MM.1S (cell line): ENCODE data around the gene PCK1.

Source experiments
- DNase-seq: peaks from one replicate; pipeline ENCODE4 v3.0.0-alpha.2; 2015
- H2AFZ ChIP-seq: fragments of 300-600 bp; sonication (generic); 2 replicates; pipeline ENCODE4 v1.6.0; 2016; ENCODE audit warnings: antibody characterized with exemption, low read length
- H3F3A ChIP-seq: fragments of 300-600 bp; sonication (generic); 2 replicates; pipeline ENCODE4 v1.6.1; 2016; ENCODE audit warnings: mild to moderate bottlenecking, antibody characterized with exemption, low read length, moderate library complexity, mixed read lengths; ENCODE audit not compliant: insufficient read depth
- H3K27ac ChIP-seq: fragments of 300-600 bp; sonication (generic); 2 replicates; pipeline ENCODE4 v1.5.1; 2016; ENCODE audit warnings: mild to moderate bottlenecking, low read length
- H3K27me3 ChIP-seq: fragments of 300-600 bp; sonication (generic); replicated peaks from 2 replicates; pipeline ENCODE4 v1.6.0; 2016; ENCODE audit warnings: low read length; ENCODE audit not compliant: insufficient read depth
- H3K36me3 ChIP-seq: fragments of 300-600 bp; sonication (generic); replicated peaks from 2 replicates; pipeline ENCODE4 v1.6.1; 2016; ENCODE audit warnings: mild to moderate bottlenecking, low read length, mixed read lengths; ENCODE audit not compliant: insufficient read depth
- H3K4me1 ChIP-seq: fragments of 300-600 bp; sonication (generic); 2 replicates; pipeline ENCODE4 v1.6.1; 2016; ENCODE audit warnings: low read length, mixed read lengths
- H3K4me2 ChIP-seq: fragments of 300-600 bp; sonication (generic); 2 replicates; pipeline ENCODE4 v1.6.0; 2016; ENCODE audit warnings: low read depth, low read length
- H3K4me3 ChIP-seq: fragments of 300-600 bp; sonication (generic); 2 replicates; pipeline ENCODE4 v1.5.1; 2016; ENCODE audit warnings: low read length, mixed read lengths
- H3K79me2 ChIP-seq: fragments of 300-600 bp; sonication (generic); 2 replicates; pipeline ENCODE4 v1.6.1; 2016; ENCODE audit warnings: mixed run types, low read length, mixed read lengths
- H3K9ac ChIP-seq: fragments of 300-600 bp; sonication (generic); 2 replicates; pipeline ENCODE4 v1.6.1; 2016; ENCODE audit warnings: low read length, mixed read lengths
- H3K9me2 ChIP-seq: fragments of 300-600 bp; sonication (generic); replicated peaks from 2 replicates; pipeline ENCODE4 v1.6.1; 2016; ENCODE audit warnings: mild to moderate bottlenecking, low read length, mixed read lengths; ENCODE audit not compliant: insufficient read depth
- H3K9me3 ChIP-seq: fragments of 300-600 bp; sonication (generic); replicated peaks from 2 replicates; pipeline ENCODE4 v1.6.1; 2016; ENCODE audit warnings: mild to moderate bottlenecking, low read length, mixed read lengths; ENCODE audit not compliant: insufficient read depth
- H4K20me1 ChIP-seq: fragments of 300-600 bp; sonication (generic); 2 replicates; pipeline ENCODE4 v1.6.1; 2016; ENCODE audit warnings: mild to moderate bottlenecking, low read length, moderate library complexity, mixed read lengths; ENCODE audit not compliant: insufficient read depth
- CTCF ChIP-seq: fragments of 300-600 bp; sonication (generic); IDR thresholded peaks from 2 replicates; pipeline ENCODE4 v1.5.1; 2016; ENCODE audit warnings: antibody characterized with exemption, low read length, mixed read lengths
- EZH2 ChIP-seq: fragments of 300-600 bp; sonication (generic); optimal IDR thresholded peaks from 2 replicates; pipeline ENCODE3; 2017; ENCODE audit warnings: low read depth, mild to moderate bottlenecking, antibody characterized with exemption, low read length, mixed read lengths
- EZH2phosphoT487 ChIP-seq: fragments of 300-600 bp; sonication (generic); IDR thresholded peaks from 2 replicates; pipeline ENCODE4 v1.6.1; 2018; ENCODE audit warnings: antibody characterized with exemption, low read length

Gene PCK1

GRCh38 chr20:57586943-57587277, 26.0 kb downstream of the PCK1 start:
- H2AFZ ChIP-seq = no peak overlapping the region
- H3K9me2 ChIP-seq = no peaks in the 10 kb centered on the region
- H3K4me2 ChIP-seq = no peak overlapping the region
- H3K27me3 ChIP-seq = peaks cover 98% of the 10 kb centered on the region
- H3K4me3 ChIP-seq = no peak overlapping the region
- H3K9me3 ChIP-seq = no peaks in the 10 kb centered on the region
- H4K20me1 ChIP-seq = no peaks in the 10 kb centered on the region; the same call in 1 of the 2 replicates
- H3K27ac ChIP-seq = no peak overlapping the region
- no peaks in the 10 kb centered on the region for H3K36me3 ChIP-seq
- no peak for TF ChIP-seq EZH2
- no peak for TF ChIP-seq CTCF
- no peak for TF ChIP-seq EZH2phosphoT487
- H3F3A ChIP-seq = no peaks in the 10 kb centered on the region
- H3K9ac ChIP-seq = no peak overlapping the region
- H3K79me2 ChIP-seq = no peaks in the 10 kb centered on the region
- H3K4me1 ChIP-seq = no peaks in the 10 kb centered on the region
- DNase-seq = no peak

- no peak overlapping the region for H2AFZ ChIP-seq
- H3K9ac ChIP-seq = no peak overlapping the region
- H3K4me3 ChIP-seq = no peak overlapping the region
- TF ChIP-seq EZH2 (no peak), EZH2phosphoT487 (no peak), CTCF (no peak)
- no peaks in the 10 kb centered on the region; the same call in 1 of the 2 replicates for H4K20me1 ChIP-seq
- H3K79me2 ChIP-seq = no peaks in the 10 kb centered on the region
- no peaks in the 10 kb centered on the region for H3F3A ChIP-seq
- no peak for DNase-seq
- no peaks in the 10 kb centered on the region for H3K9me2 ChIP-seq
- H3K27ac ChIP-seq = no peak overlapping the region
- no peaks in the 10 kb centered on the region for H3K4me1 ChIP-seq
- no peaks in the 10 kb centered on the region for H3K9me3 ChIP-seq
- H3K27me3 ChIP-seq = peaks cover 98% of the 10 kb centered on the region
- no peaks in the 10 kb centered on the region for H3K36me3 ChIP-seq
- H3K4me2 ChIP-seq = no peak overlapping the region
These were observed 26.5 kb downstream of the PCK1 start for GRCh38 chr20:57587278-57587988.

GRCh38 chr20:57587989-57588377, 27.1 kb downstream of the PCK1 start:
- Histone ChIP-seq H3K9ac (no peak overlapping the region), H2AFZ (no peak overlapping the region), H3K4me1 (no peaks in the 10 kb centered on the region), H4K20me1 (no peaks in the 10 kb centered on the region; the same call in 1 of the 2 replicates), H3K36me3 (no peaks in the 10 kb centered on the region), H3K9me3 (no peaks in the 10 kb centered on the region), H3K27ac (no peak overlapping the region), H3K9me2 (no peaks in the 10 kb centered on the region), H3K79me2 (no peaks in the 10 kb centered on the region), H3K4me3 (no peak overlapping the region), H3K27me3 (peaks cover 97% of the 10 kb centered on the region), H3F3A (no peaks in the 10 kb centered on the region), H3K4me2 (no peak overlapping the region)
- no peak for DNase-seq
- TF ChIP-seq CTCF = no peak
